Measurements from ENCODE around the gene DHRS12.

GRCh38 chr13:51801631-51802099 lies 2.3 kb downstream of the DHRS12 start:
- TF ChIP-seq TAF1 (IDR thresholded peaks at IDR 0.05; ENCODE audit: low read depth, low read length) (no peak), POLR2A (IDR thresholded peaks at IDR 0.05; ENCODE audit: low read depth, low read length) (no peak), POLR2AphosphoS5 (IDR thresholded peaks at IDR 0.05; ENCODE audit: low read depth, low read length) (no peak), PAX5 (IDR thresholded peaks at IDR 0.05; ENCODE audit: insufficient read depth, low read length, severe bottlenecking) (no peak)
